Measurements from ENCODE around the gene SLC34A3. TPM values are rescaled to one million over a fixed set of nuclear protein-coding genes. Genes with fewer than 3 reads are reported as not detected.
A peak's percentile ranks its signal among the peaks of the same experiment; 100 is the strongest.

The SLC34A3 gene
- total and polyA plus RNA-seq, 2 of the 8 experiments (the other 6 are each of a cell fraction or from before 2014, with no cell fraction given), result 0.08 TPM; not detected in 1

DNA sequence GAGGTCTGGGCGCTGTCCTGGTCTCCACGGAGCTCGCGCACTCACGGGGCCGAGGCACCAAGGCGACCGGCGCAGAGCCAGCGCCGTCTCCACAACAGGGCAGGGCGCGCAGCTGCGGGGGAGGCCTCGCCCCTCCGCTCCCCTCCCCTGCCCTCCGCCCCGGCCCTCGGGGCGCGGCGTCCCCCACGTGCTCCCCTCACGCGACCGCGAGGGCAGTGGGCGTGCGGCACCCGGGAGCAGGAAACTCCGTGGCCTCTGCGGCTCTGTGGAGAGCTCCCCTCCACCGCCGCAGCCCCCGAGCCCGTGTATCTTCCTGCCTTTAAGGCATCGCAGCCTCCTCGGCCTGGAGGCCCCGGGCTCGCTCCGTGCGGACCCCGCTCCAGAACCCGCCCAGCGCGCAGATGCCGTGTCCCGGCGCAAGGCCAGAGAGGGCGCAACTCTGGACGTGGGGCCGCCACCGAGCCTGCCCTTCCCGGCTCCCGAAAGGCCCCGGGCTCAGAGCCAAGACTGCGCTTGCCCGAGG lies 9.7 kb downstream of the SLC34A3 start:
- peak overlapping the region; percentile 52 for H4K5ac ChIP-seq (ENCODE audit: insufficient read length, low read depth, low read length)
- no peak overlapping the region for H2BK120ac ChIP-seq (replicated peaks; ENCODE audit: low read depth, low read length)
- ChIA-PET CTCF (ENCODE audit: partially characterized antibody) (interaction anchor here (0.6 to 9.1 kb wide), 9 partner anchors 13 to 102 kb away, joined by 3 to 113 read pairs (median 4); partner anchors contain the start of genes CYSRT1, RNF208 and RNF224), POLR2A (ENCODE audit: partially characterized antibody) (interaction anchor here (0.6 to 69.9 kb wide), 43 partner anchors 5 to 364 kb away, joined by 3 to 1462 read pairs (median 3); partner anchors contain the start of genes ABCA2, CYSRT1, ENTPD2 and GRIN1)
- H3K4me1 ChIP-seq (replicated peaks in 1 of 4; ENCODE audit: control insufficient read depth in 3 of 4, insufficient read depth in 4 of 4, low read length in 3 of 4), result peaks cover 0 to 27% (median 21%) of the 10 kb centered on the region in 4 experiments; a peak in 6 of 7 replicates
- H2AFZ ChIP-seq (ENCODE audit: low read length), result no peak overlapping the region
- peaks cover 0 to 20% of the 10 kb centered on the region in 2 experiments; a peak in 2 of 4 replicates for H3K79me2 ChIP-seq (ENCODE audit: control insufficient read depth in 1 of 2, insufficient read depth in 2 of 2, low read length in 2 of 2)
- peak overlapping the region; percentile 49 to 75 for H3K4me2 ChIP-seq (ENCODE audit: insufficient read depth in 1 of 2, low read depth in 2 of 2, low read length in 2 of 2)
- peak overlapping the region; percentile 29 to 63 (median 58); a peak in 6 of 7 replicates for H3K9ac ChIP-seq (replicated peaks in 1 of 4; ENCODE audit: extremely low read depth in 1 of 4, low read depth in 3 of 4, low read length in 3 of 4)
- no peak overlapping the region for H2BK20ac ChIP-seq (ENCODE audit: low read length)
- H3K9me3 ChIP-seq (ENCODE audit: insufficient read depth in 2 of 2, low read depth in 1 of 2, low read length in 1 of 2), result no peaks in the 10 kb centered on the region
- peak overlapping the region; percentile 64 to 83 (median 70) for H3K4me3 ChIP-seq (ENCODE audit: extremely low read depth in 1 of 4, insufficient read depth in 2 of 4, low read depth in 3 of 4, low read length in 4 of 4)
- peak overlapping the region; percentile 95 for H2BK5ac ChIP-seq (ENCODE audit: low read depth, low read length)
- peaks cover 5% of the 10 kb centered on the region; the same call in 1 of the 2 replicates for H3K23me2 ChIP-seq (ENCODE audit: low read depth, low read length)
- peak overlapping the region; percentile 91 for H4K91ac ChIP-seq (replicated peaks; ENCODE audit: insufficient read length, low read length)
- no peak overlapping the region for H3K14ac ChIP-seq (ENCODE audit: insufficient read length)
- 2% methylated on average over 43 of the region's 58 CpGs; no CpG with 5 or more reads in 1 of the 2 experiments for WGBS, 2 experiments (ENCODE audit: extremely low coverage in 1 of 2, insufficient coverage in 1 of 2, insufficient read length in 1 of 2, insufficient replicate concordance in 2 of 2, low coverage in 1 of 2, low lambda C conversion rate in 2 of 2, missing lambda C conversion rate in 1 of 2)
- FAIRE-seq, result no peak
- H2AK5ac ChIP-seq (ENCODE audit: low read depth, low read length), result no peak overlapping the region
- H4K20me1 ChIP-seq (replicated peaks in 1 of 2; ENCODE audit: control insufficient read depth in 1 of 2, insufficient read depth in 2 of 2, low read length in 2 of 2), result peaks cover 22 to 23% of the 10 kb centered on the region in 2 experiments
- peak overlapping the region; percentile 67; the same call in 1 of the 2 replicates for H3K27ac ChIP-seq (ENCODE audit: low read depth, low read length)
- peaks cover 6 to 18% (median 15%) of the 10 kb centered on the region in 4 experiments; a peak in 7 of 8 replicates for H3K36me3 ChIP-seq (ENCODE audit: control insufficient read depth in 2 of 4, insufficient read depth in 4 of 4, low read length in 3 of 4)
- peak overlapping the region; percentile 95; the same call in 1 of the 2 replicates for H3K18ac ChIP-seq (ENCODE audit: extremely low read depth, low read length)
- DNase-seq (ENCODE audit: low read depth in 1 of 2, low spot score in 2 of 2), result no peak
- H3K27me3 ChIP-seq (replicated peaks in 1 of 4; ENCODE audit: control insufficient read depth in 3 of 4, extremely low read depth in 1 of 4, insufficient read depth in 3 of 4, low read length in 3 of 4), result no peaks in the 10 kb centered on the region
- H3K4ac ChIP-seq (replicated peaks; ENCODE audit: insufficient read length, low read depth, low read length), result no peak overlapping the region
- H3K79me1 ChIP-seq (ENCODE audit: low read depth, low read length), result peaks cover 5% of the 10 kb centered on the region
- H2BK15ac ChIP-seq (ENCODE audit: low read length), result no peak overlapping the region
- H2BK12ac ChIP-seq (ENCODE audit: low read depth, low read length), result no peak overlapping the region
- peak overlapping the region; percentile 91; the same call in 1 of the 2 replicates for H4K8ac ChIP-seq (ENCODE audit: extremely low read depth, insufficient read depth, low read length)
- H3K56ac ChIP-seq (replicated peaks; ENCODE audit: insufficient read length, low read depth, low read length), result peak overlapping the region; percentile 77
- no peak overlapping the region for H3K23ac ChIP-seq (ENCODE audit: insufficient read length)
- peak; percentile 95 for TF ChIP-seq KDM4A (IDR thresholded peaks at IDR 0.05; ENCODE audit: low read depth, low read length, severe bottlenecking)
- no peak for TF ChIP-seq BRCA1 (IDR thresholded peaks at IDR 0.05; ENCODE audit: low read depth, low read length)
- TF ChIP-seq, protein P1, sequence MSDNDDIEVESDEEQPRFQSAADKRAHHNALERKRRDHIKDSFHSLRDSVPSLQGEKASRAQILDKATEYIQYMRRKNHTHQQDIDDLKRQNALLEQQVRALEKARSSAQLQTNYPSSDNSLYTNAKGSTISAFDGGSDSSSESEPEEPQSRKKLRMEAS (IDR thresholded peaks at IDR 0.05), result peak; percentile 73; the same call in 1 of the 2 replicates
- TF ChIP-seq, protein P2, sequence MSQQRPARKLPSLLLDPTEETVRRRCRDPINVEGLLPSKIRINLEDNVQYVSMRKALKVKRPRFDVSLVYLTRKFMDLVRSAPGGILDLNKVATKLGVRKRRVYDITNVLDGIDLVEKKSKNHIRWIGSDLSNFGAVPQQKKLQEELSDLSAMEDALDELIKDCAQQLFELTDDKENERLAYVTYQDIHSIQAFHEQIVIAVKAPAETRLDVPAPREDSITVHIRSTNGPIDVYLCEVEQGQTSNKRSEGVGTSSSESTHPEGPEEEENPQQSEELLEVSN (IDR thresholded peaks at IDR 0.05), result peak; percentile 14; the same call in 1 of the 2 replicates
- TF ChIP-seq PHF8 (conservative IDR thresholded peaks at IDR 0.05; ENCODE audit: low read depth, low read length), result peak; percentile 69
- TF ChIP-seq ASH2L (IDR thresholded peaks at IDR 0.05; ENCODE audit: low read length), result peak; percentile 35
- TF ChIP-seq CBX5 (IDR thresholded peaks at IDR 0.05; ENCODE audit: low read depth, low read length), result no peak
- TF ChIP-seq, protein P3, sequence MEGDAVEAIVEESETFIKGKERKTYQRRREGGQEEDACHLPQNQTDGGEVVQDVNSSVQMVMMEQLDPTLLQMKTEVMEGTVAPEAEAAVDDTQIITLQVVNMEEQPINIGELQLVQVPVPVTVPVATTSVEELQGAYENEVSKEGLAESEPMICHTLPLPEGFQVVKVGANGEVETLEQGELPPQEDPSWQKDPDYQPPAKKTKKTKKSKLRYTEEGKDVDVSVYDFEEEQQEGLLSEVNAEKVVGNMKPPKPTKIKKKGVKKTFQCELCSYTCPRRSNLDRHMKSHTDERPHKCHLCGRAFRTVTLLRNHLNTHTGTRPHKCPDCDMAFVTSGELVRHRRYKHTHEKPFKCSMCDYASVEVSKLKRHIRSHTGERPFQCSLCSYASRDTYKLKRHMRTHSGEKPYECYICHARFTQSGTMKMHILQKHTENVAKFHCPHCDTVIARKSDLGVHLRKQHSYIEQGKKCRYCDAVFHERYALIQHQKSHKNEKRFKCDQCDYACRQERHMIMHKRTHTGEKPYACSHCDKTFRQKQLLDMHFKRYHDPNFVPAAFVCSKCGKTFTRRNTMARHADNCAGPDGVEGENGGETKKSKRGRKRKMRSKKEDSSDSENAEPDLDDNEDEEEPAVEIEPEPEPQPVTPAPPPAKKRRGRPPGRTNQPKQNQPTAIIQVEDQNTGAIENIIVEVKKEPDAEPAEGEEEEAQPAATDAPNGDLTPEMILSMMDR (IDR thresholded peaks at IDR 0.05; ENCODE audit: control extremely low read depth in 1 of 3, insufficient read depth in 1 of 3, low read depth in 1 of 3, low read length in 3 of 3), result peak in 2 of 3 experiments; percentile 3 to 27; a peak in 2 of 4 replicates

Measured in H1 (cell line).